NOMO-1 treated with dmso at 0.1 percent for 144 hours (cell line): ENCODE results near the gene TFAP2E.

Experiments used
- DNase-seq: peaks from one replicate; lab custom pipeline; 2025; ENCODE audit not compliant: unreplicated experiment; lab: John Stamatoyannopoulos, UW

Gene TFAP2E

DNA sequence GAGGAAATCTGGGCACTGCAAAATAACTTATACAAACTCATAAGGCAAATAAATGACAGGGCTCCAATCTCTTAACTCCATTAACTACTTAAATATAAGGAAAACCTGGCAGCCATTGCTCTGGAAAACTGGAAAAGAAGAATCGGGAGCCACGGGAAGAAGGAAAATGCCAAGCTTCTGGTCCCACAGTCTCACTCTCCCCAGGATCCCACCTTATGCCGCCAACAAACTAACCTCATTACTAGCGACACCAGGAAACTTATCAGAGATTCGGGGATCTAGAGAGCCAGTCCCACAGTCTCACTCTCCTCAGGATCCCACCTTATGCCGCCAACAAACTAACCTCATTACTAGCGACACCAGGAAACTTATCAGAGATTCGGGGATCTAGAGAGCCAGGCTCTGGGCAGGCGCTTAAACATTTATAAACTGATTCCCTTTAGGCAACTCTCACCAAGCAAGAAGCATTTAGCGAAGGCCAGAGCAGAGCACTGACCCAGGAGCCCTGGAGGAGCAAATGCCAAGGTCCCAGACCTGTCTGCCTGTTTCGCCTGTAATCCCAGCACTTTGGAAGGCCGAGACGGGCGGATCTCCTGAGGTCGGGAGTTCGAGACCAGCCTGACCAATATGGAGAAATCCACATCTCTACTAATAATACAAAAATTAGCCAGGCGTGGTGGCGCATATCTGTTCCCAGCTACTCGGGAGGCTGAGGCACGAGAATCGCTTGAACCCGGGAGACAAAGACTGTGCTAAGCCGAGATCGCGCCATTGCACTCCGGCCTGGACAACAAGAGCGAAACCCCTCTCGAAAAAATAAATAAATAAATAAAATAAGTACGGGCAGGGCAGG, 67.5 kb downstream of the TFAP2E start:
- DNase-seq, result no peak

DNA sequence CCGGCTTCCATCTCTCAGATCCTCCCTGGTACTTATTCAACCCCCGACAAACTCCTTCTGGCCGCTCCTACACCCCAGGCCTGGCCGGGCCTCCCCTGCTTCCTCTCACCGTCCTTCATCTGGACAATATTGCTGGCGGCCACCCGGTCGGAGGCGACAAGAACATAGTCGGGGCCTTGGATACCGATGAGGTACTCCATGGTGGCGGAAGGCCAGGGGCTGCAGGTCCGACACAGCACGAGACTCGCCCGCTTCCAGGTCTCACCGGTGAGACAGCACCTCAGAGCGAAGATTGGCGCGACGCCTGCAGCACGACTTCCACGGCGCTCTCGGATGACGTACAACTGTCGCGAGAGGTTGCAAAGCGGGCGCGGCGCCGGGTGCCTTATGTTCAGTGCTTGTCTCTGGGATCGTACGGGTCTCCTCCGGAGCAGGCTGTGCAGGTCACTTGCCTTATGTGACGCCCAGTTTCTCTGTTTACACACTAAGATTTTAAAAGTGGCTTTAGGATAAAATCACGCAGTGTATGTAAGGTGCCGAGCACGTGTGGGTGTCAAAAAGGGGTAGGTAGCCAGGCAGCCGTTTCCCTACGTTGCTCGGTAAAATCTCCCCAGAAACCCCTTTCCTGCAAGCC, 68.2 kb downstream of the TFAP2E start, which contains the start of gene PSMB2:
PSMB2 (minus strand) TSS at position 294 of the 634 bp plus-strand sequence; CDS start at position 200, 94 bp downstream.
- peak; percentile 95 for DNase-seq

DNA sequence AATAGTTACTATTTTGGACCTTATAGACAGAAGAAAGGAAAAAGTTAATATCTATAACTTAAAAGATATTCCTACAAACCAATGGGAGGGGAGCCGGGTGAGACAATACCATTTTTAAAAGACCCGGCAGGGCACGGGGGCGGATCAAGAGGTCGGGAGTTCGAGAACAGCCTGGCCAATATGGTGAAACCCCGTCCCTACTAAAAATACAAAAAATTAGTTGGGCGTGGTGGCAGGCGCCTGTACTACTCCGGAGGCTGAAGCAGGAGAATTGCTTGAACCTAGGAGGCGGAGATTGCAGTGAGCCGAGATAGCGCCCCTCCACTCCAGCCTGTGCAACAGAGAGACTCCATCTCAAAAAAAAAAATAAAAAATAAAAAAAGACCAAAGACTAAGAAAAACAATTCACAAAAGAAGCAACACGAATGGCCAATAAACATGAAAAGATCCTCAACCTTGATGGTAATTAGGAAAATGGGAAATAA, 69.4 kb downstream of the TFAP2E start:
- DNase-seq, result no peak

DNA sequence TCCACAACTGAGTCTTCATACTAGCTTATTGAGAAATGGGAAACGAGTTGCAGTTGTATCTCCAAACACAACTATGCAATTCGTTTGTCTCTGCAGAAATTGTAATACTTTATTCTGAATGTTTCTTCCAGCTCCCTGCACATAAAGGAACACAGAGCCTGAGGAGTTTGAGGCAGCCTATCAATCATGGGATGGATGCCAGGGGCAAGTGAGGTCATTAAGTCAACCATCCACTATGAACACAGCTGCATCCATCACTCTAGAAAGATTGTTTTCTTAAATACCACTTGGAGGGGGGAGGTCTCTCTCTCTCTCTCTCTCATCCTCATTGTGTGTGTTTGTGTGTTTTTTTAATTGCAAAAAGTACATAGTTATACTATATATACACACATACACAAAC, 71.1 kb downstream of the TFAP2E start:
- no peak for DNase-seq
